ENCODE results near the gene MYL9.

Gene MYL9

DNA sequence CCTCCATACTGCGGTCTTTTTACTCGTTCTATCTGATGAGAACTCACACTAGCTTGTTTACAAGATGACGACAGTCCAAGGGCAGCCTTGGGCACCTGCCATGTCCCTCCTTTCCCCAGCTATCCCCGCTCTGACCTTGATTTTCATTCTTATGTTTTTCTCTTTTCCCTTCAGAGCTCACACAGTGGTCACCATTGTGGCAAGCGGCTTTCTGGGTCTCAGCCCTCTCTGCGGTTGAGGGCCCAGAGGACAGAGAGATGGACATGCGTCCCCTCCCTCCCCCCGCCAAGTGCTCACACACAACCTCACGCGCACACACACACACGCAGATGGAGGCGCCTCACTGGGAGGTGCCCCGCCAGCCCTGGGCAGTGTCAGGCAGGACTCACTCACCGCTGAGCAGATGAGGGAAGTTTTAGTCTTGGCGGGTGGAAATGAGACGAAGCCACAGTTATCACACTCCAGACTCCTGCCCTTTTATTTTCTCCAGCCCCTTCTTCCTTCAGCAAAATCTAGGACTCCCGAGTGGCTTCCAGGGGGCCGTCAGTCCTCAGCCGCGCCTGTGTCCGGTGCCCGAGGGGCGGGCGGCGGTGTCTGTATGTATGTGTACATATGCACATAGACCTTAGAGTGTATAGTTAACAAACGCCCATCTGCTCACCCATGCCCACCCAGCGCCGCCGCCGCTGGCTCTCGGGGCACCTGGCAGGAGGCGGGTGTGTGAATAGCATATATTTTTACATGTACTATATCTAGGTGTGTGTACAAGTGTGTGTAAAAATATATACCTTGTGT lies 13.8 kb upstream of the MYL9 start:
- H3K27ac ChIP-seq: no peak overlapping the region
- TF ChIP-seq CTCF (conservative IDR thresholded peaks at IDR 0.05): no peak

DNA sequence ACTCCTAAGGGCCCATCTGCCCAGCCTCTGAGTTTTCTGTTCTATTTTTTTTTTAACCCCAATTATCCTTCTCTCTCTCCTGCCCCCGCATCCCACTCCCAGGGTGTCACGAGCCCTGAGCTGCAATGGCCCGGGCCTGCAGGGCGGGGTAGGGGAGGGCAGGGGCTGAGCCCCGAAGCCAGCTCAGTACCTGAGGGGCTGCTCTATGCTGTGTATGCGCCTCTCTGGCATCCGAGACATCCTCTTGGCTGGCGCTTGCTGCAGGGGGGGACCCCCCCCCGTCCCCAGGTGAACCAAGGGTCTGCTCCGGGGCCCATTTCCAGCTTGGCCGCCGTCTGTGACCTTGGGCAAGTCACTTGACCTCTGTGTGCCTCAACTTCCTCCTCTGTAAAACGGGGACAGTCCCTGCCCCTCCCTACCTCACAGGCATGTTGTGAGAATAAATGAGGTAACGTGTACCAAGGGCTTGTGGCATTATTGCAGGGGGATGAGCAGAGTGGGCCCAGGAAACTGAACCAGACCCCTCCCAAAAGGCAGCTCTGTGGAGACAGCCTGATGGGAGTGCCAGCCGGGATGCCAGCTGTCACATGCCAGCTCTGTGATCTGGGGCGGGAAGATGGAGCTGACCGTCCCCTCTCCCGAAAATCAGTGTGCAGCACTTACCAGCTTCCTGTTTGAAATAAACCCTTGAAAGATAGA lies 13.0 kb upstream of the MYL9 start:
- no peak for TF ChIP-seq CTCF (conservative IDR thresholded peaks at IDR 0.05)
- no peak overlapping the region for H3K27ac ChIP-seq

DNA sequence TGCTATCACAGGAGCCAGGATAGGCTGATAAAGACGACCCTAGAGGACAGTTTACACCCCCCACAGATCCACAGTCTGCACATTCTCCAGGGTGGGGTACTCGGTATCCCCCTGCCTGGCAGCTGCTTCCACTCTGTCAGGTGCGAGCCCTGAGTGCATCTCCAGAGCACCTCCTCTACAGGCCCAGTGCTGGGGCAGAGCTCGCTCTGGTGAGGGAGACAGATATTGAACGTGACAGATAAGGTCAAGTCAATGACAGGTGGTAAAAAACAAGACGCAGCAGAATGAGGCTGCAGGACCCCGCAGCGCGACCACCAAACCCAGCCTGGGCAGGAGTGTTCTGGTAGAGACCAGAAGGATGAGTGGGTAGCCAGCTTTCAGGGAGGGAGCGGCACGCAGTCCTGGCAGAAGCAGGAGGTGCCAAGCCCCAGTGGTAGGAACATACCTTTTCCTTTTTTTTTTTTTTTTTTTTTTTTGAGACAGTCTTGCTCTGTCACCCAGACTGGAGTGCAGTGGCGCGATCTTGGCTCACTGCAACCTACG lies 12.4 kb upstream of the MYL9 start:
- no peak for TF ChIP-seq CTCF (conservative IDR thresholded peaks at IDR 0.05)
- H3K27ac ChIP-seq: no peak overlapping the region

GRCh38 chr20:36532388-36532787 lies 8.9 kb upstream of the MYL9 start:
- H3K27ac ChIP-seq: no peak overlapping the region
- TF ChIP-seq CTCF (conservative IDR thresholded peaks at IDR 0.05): no peak

GRCh38 chr20:36532822-36533221 lies 8.5 kb upstream of the MYL9 start:
- TF ChIP-seq CTCF (conservative IDR thresholded peaks at IDR 0.05): no peak
- no peak overlapping the region for H3K27ac ChIP-seq

- no peak overlapping the region for H3K27ac ChIP-seq
Observed at GRCh38 chr20:36538026-36538722, 3.1 kb upstream of the MYL9 start.

More at GRCh38 chr20:36538026-36538722, 3.1 kb upstream of the MYL9 start:
- no peak for TF ChIP-seq CTCF (conservative IDR thresholded peaks at IDR 0.05)
